IPS-NIHi7 (cell line): ENCODE data around the gene IL27RA.
"Not testable (repeated sequence)": the region's sequence is repeated elsewhere in the genome, so short reads cannot be mapped to it uniquely, and the experiment has no call there.

Experiments used
- DNase-seq: peaks from one replicate; pipeline ENCODE4 v3.0.0; 2012; ENCODE audit warnings: mixed read lengths; ENCODE audit errors: extremely low spot score

Gene IL27RA

GRCh38 chr19:14030997-14031718 lies 404 bp upstream of the IL27RA start:
- no peak for DNase-seq

- no peak for DNase-seq
Observed at GRCh38 chr19:14033946-14034345, 2.4 kb downstream of the IL27RA start.

- not testable (repeated sequence) for DNase-seq
Observed at GRCh38 chr19:14035159-14035558, 3.6 kb downstream of the IL27RA start.

- DNase-seq = no peak
Observed at GRCh38 chr19:14035706-14036105, 4.1 kb downstream of the IL27RA start.

- DNase-seq = no peak
Observed at GRCh38 chr19:14039181-14039580, 7.6 kb downstream of the IL27RA start.

- DNase-seq = peak; percentile 85
Observed at GRCh38 chr19:14042659-14043608, 11.4 kb downstream of the IL27RA start.

- not testable (repeated sequence) for DNase-seq
Observed at GRCh38 chr19:14047866-14048265, 16.3 kb downstream of the IL27RA start.

GRCh38 chr19:14048443-14049153 lies 17.0 kb downstream of the IL27RA start:
- peak; percentile 89 for DNase-seq

- no peak for DNase-seq
Observed at GRCh38 chr19:14050512-14050911, 18.9 kb downstream of the IL27RA start.

- not testable (repeated sequence) for DNase-seq
Observed at GRCh38 chr19:14050961-14051360, 19.4 kb downstream of the IL27RA start.

- no peak for DNase-seq
Observed at GRCh38 chr19:14051980-14052379, 20.4 kb downstream of the IL27RA start.

GRCh38 chr19:14052470-14052869 lies 20.9 kb downstream of the IL27RA start:
- DNase-seq = no peak

- no peak for DNase-seq
Observed at GRCh38 chr19:14053032-14053431, 21.5 kb downstream of the IL27RA start.

GRCh38 chr19:14053500-14053899 lies 21.9 kb downstream of the IL27RA start:
- no peak for DNase-seq

GRCh38 chr19:14054099-14054498 lies 22.5 kb downstream of the IL27RA start:
- DNase-seq = no peak

- no peak for DNase-seq
Observed at GRCh38 chr19:14054721-14055120, 23.2 kb downstream of the IL27RA start.

- no peak for DNase-seq
Observed at GRCh38 chr19:14055396-14055795, 23.8 kb downstream of the IL27RA start.

- DNase-seq = no peak
Observed at GRCh38 chr19:14056069-14056666, 24.6 kb downstream of the IL27RA start.

GRCh38 chr19:14056741-14057356 lies 25.3 kb downstream of the IL27RA start:
- peak; percentile 10 for DNase-seq

GRCh38 chr19:14058182-14059092 lies 26.9 kb downstream of the IL27RA start:
- no peak for DNase-seq
